GM19372 (cell line): ENCODE measurements around the gene RELT.

Source experiments
- ATAC-seq: cut with Tn5 transposase; IDR thresholded peaks from one replicate; pipeline ENCODE4 v1.9.1; 2021; ENCODE audit warnings: mild to moderate bottlenecking, low read depth, moderate library complexity; ENCODE audit not compliant: unreplicated experiment

The RELT gene

DNA sequence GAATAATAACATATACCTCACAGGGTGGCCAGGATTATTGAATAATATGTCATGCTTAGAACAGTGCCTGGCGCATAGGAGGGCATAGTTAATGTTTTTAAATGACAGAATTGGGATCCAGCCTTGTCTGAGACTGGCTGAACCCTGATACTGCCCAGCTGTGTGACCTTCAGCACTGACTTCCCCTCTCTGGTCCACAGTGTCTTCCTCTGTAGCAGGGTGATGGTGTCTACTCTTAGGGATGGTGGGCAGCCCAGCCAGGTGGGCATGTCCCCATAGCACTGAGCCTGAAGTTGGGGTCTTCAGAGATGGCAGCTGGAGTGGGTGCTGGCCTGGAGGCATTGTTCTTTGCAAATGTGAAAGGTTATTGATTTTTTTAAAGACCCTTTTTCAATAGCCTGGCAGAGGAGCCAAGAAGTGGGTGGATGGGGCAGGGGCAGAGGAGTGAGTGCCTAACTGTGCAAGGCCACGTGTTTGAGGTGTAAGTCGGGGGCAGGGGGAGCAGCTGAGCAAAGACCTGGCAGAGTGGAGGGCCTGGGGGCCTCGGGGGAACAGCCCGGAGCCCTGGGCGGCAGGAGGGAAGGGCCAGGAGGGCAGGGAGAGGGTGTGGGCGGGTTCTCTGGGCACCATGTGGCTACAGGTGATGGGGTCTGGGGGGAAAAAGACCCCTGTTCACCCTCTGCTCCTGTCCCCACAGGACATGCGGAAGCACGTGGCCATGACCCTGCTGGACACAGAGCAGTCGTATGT, 29.8 kb upstream of the RELT start:
- ATAC-seq = no peak

- ATAC-seq = no peak
Measured at GRCh38 chr11:73347067-73347466, 29.1 kb upstream of the RELT start.

DNA sequence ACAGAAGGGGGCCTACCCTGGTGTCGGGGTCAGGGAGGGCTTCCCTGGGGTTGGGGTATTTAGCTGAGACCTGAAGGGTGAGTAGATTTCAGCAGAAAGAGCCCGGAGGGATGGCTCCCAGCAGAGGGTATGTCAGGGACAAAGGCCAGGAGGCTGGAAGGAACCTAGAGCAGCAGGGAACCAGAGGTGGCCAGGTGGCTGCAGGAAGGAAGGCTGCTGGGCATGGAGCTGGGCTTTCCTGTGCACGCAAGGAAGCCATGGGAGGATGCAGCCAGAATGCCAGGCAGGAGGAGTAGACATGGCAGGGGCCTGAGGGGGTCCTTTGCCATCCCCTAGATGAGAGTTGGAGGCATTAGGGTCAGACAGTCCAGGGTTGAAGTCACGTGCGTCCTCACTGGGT, 27.4 kb upstream of the RELT start:
- no peak for ATAC-seq

- no peak for ATAC-seq
Measured at GRCh38 chr11:73349633-73350032, 26.6 kb upstream of the RELT start.

- ATAC-seq = no peak
Measured at GRCh38 chr11:73350908-73351636, 25.1 kb upstream of the RELT start.

DNA sequence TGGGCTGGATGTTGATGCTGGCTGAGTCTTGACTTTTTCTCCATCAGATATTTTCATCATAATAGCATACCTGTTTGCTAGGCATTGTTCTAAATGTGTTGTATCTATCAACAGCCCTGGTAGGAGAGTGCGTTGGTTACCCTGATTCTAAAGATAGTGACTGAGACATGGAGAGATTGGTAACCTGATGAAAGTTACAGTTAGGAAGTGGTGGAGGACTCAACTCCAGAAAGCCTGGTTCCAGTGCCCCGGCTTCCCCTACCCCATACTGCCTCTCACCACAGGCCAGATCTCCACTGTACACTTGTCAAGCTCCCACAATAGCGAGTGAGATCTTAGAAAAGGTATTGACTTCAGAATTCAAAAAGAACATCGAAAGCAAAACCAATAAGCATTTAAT, 22.8 kb upstream of the RELT start:
- ATAC-seq = no peak

GRCh38 chr11:73355109-73355508, 21.1 kb upstream of the RELT start:
- ATAC-seq = no peak

GRCh38 chr11:73356979-73357860, 19.0 kb upstream of the RELT start:
- ATAC-seq = no peak

- no peak for ATAC-seq
Measured at GRCh38 chr11:73358071-73358470, 18.1 kb upstream of the RELT start.

GRCh38 chr11:73359341-73359740, 16.9 kb upstream of the RELT start:
- ATAC-seq = no peak

DNA sequence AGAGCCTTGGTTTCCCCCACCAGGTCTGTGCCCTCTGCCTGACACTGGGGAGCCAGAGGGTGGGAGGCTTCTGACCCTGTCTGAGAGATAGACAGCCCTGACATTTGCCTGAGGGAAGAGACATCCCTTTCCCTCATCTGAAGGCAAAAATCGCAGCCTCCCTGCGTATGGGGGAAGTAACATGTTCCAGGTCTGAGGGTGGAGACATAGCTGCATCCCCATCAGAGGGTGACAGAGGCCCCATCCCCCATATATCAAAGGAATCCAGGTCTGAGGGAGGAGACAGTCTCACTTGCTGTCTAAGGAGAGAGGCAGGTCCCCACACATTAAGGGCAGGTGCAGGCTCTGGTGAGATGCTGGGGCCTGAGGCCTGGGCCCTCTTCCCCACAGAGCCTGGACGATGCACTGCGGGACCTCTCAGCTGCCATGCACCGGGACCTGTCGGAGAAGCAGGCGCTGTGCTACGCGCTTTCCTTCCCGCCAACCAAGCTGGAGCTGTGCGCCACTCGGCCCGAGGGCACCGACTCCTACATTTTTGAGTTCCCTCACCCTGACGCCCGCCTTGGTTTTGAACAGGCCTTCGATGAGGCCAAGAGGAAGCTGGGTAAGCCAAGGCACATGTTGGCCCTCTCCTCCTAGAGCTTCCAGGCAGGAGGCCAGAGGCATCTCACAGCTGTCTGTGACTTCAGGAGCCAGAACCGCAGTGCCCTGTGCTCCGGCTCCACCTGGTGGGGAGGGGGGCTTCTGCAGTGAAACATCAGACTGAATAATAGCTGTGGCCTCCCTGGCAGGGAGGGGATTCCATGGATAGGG, 16.1 kb upstream of the RELT start:
- no peak for ATAC-seq

DNA sequence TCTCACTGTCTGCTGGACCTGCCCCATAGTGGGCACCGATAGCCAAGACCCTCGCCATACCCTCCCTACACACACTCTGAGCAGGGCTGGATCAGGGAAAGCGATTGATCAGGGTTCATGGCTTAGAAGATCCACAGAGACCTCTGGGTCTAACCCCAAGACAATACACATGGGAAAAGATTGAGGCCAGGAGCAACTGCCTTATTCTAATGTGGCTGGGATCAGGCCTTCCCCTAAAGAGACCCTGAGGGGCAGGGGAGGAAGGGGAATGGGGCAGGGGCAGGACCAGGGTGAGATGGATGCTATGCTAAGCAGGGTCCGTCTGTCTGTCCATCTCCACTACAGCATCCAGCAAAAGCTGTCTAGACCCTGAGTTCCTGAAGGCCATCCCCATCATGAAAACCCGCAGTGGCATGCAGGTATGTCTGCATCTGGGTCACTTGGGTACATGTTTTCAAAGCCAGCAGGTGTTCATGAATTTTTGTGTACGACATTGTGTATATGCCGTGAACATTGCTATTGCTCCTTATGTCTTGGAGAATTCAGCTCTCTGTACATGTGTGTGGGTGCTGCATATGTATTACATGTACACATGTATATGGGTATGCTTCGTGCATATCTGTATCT, 15.3 kb upstream of the RELT start:
- no peak for ATAC-seq

- no peak for ATAC-seq
Measured at GRCh38 chr11:73361953-73362776, 14.0 kb upstream of the RELT start.

- ATAC-seq = no peak
Measured at GRCh38 chr11:73363147-73363546, 13.1 kb upstream of the RELT start.

DNA sequence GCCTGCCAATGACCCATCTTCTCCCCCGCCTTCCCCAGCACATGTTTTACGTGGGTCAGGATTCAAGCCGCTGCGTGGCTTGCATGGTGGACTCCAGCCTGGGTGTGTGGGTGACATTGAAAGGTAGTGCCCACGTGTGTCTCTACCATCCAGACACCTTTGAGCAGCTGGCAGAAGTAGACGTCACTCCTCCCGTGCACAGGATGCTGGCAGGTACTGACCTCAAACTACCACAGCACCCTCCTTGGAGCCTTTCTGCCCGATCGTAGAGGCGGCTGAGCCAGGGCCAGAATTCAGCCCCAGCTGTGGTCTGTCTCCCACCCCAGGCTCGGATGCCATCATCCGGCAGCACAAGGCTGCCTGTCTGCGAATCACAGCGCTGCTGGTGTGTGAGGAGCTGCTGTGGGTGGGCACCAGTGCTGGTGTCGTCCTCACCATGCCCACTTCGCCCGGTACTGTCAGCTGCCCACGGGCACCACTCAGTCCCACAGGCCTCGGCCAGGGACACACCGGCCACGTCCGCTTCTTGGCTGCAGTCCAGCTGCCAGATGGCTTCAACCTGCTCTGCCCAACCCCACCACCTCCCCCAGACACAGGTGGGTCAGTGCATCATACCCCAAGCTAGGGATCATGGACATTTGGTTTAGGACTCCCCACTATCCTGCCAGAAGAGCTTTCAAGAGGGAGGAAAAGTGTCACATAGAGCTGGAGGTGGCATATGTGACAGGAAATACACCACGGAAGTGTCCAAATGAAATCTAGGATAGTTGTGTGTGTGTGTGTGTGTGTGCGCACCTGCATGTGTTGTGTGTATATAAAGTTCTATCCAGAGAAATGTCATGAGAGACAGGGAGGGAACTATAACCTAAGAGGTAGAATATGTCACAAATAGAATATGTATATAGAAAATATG, 10.6 kb upstream of the RELT start:
- no peak for ATAC-seq

DNA sequence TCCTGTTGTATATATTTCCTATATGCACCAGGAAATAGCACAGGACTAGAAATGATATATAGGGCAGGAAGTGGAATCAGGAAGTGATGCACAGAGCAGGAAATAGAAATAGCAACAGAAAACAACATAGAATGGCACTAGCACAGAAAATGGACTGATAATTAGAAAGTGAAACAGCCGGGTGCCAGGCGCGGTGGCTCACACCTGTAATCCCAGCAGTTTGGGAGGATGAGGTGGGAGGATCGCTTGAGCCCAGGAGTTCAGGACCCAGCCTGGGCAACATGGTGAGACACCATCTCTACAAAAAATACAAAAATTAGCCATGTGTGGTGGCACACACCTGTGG, 10.0 kb upstream of the RELT start:
- no peak for ATAC-seq

DNA sequence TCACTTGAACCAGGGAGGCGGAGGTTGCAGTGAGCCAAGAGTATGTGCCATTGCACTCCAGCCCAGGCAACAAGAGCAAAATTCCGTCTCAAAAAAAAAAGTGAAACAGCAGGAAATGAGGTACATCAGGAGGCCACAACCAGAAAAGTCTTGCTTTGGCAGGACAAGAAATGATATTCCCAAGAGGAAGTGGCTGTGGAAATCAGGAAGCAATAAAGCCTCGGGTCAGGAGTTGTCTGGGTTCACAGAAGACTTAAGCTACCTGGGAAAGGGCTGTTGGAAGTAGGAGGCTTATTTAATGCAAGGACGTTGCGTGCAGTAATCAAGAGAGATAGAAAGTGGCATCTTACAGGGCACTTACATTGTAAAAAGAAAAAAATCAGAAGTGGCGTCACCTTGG, 9.2 kb upstream of the RELT start:
- no peak for ATAC-seq

- ATAC-seq = no peak
Measured at GRCh38 chr11:73367482-73368024, 8.6 kb upstream of the RELT start.
